ENCODE results near the gene MYO7A. TPM values are rescaled to one million over a fixed set of nuclear protein-coding genes. Genes with fewer than 3 reads are reported as not detected.

The MYO7A gene
- total RNA-seq, 2 donors from 2014 or later: 1.4 to 5.0 TPM

GRCh38 chr11:77124488-77124887 is 3.6 kb upstream of the MYO7A start:
- Histone ChIP-seq H3K4me1 (peaks cover 0 to 22% of the 10 kb centered on the region in 2 donors), H3K27ac (no peak overlapping the region), H3K4me3 (no peak overlapping the region), H3K9me3 (no peaks in the 10 kb centered on the region), H3K36me3 (no peaks in the 10 kb centered on the region), H3K27me3 (no peaks in the 10 kb centered on the region)
- DNase-seq (ENCODE audit: low spot score): no peak
- TF ChIP-seq CTCF (IDR thresholded peaks at IDR 0.05): no peak

- Histone ChIP-seq H3K4me3 (no peak overlapping the region), H3K27ac (no peak overlapping the region), H3K27me3 (no peaks in the 10 kb centered on the region), H3K4me1 (peaks cover 0 to 25% of the 10 kb centered on the region in 2 donors), H3K36me3 (no peaks in the 10 kb centered on the region), H3K9me3 (no peaks in the 10 kb centered on the region)
- TF ChIP-seq CTCF (IDR thresholded peaks at IDR 0.05): no peak
- DNase-seq (ENCODE audit: low spot score): no peak
These were observed 2.9 kb upstream of the MYO7A start for GRCh38 chr11:77125191-77125590.

GRCh38 chr11:77125695-77126094 is 2.4 kb upstream of the MYO7A start:
- Histone ChIP-seq H3K4me1 (peaks cover 0 to 30% of the 10 kb centered on the region in 2 donors), H3K27me3 (no peaks in the 10 kb centered on the region), H3K9me3 (no peaks in the 10 kb centered on the region), H3K27ac (no peak overlapping the region), H3K4me3 (no peak overlapping the region), H3K36me3 (no peaks in the 10 kb centered on the region)
- no peak for TF ChIP-seq CTCF (IDR thresholded peaks at IDR 0.05)
- DNase-seq (ENCODE audit: low spot score): no peak

- H3K36me3 ChIP-seq: no peaks in the 10 kb centered on the region
- H3K9me3 ChIP-seq: no peaks in the 10 kb centered on the region
- H3K27me3 ChIP-seq: no peaks in the 10 kb centered on the region
- DNase-seq (ENCODE audit: low spot score): no peak
- H3K4me1 ChIP-seq: peaks cover 0 to 35% of the 10 kb centered on the region in 2 donors
- no peak for TF ChIP-seq CTCF (IDR thresholded peaks at IDR 0.05)
- H3K4me3 ChIP-seq: no peak overlapping the region
- H3K27ac ChIP-seq: no peak overlapping the region
These were observed 1.8 kb upstream of the MYO7A start for GRCh38 chr11:77126156-77126775.

GRCh38 chr11:77126861-77127234 is 1.2 kb upstream of the MYO7A start:
- Histone ChIP-seq H3K36me3 (no peaks in the 10 kb centered on the region), H3K27ac (no peak overlapping the region), H3K27me3 (no peaks in the 10 kb centered on the region), H3K9me3 (no peaks in the 10 kb centered on the region), H3K4me3 (peak overlapping the region in 1 of 2 donors; percentile 40), H3K4me1 (peaks cover 0 to 38% of the 10 kb centered on the region in 2 donors)
- DNase-seq (ENCODE audit: low spot score): no peak
- TF ChIP-seq CTCF (IDR thresholded peaks at IDR 0.05): no peak

Data from right atrium auricular region (tissue), 2 donors.